Liver (tissue), 3 donors: ENCODE results near the gene C1orf52.

Experiments
- FOXA1 ChIP-seq: IDR thresholded peaks from 2 replicates; pipeline ENCODE4 v1.6.1; 2016; ENCODE audit warnings: antibody characterized with exemption
- FOXA2 ChIP-seq: IDR thresholded peaks from 2 replicates; pipeline ENCODE4 v1.6.1; 2016; ENCODE audit warnings: antibody characterized with exemption
- GABPA ChIP-seq, 2 donors: IDR thresholded peaks in 1 of 2; conservative IDR thresholded peaks in 1 of 2; 2 replicates each; pipeline ENCODE4 v1.6.1; 2016; ENCODE audit warnings: antibody characterized with exemption in 2 of 2, mild to moderate bottlenecking in 1 of 2, moderate library complexity in 1 of 2
- HNF4G ChIP-seq: IDR thresholded peaks from 2 replicates; pipeline ENCODE4 v1.6.1; 2016; ENCODE audit warnings: antibody characterized with exemption
- JUND ChIP-seq, 2 donors: IDR thresholded peaks; 2 replicates each; pipeline ENCODE4 v1.6.1; 2016; ENCODE audit warnings: antibody characterized with exemption in 2 of 2
- RAD21 ChIP-seq, 2 donors: IDR thresholded peaks; 2 replicates each; pipeline ENCODE4 v1.6.1; 2016; ENCODE audit warnings: antibody characterized with exemption in 2 of 2, mild to moderate bottlenecking in 2 of 2
- TAF1 ChIP-seq: conservative IDR thresholded peaks from 2 replicates; pipeline ENCODE4 v1.6.1; 2016; ENCODE audit warnings: antibody characterized with exemption, mild to moderate bottlenecking
- YY1 ChIP-seq: IDR thresholded peaks from 2 replicates; pipeline ENCODE4 v1.6.1; 2016; ENCODE audit warnings: antibody characterized with exemption, mild to moderate bottlenecking
- TF ChIP-seq, protein P1 (sequence below): fragments of 150-350 bp; IDR thresholded peaks from 2 replicates; pipeline ENCODE4 v1.5.1; 2017; ENCODE audit warnings: improper control_type of control experiment, low read depth, low read length; ENCODE audit not compliant: missing input control
- TF ChIP-seq, protein P2 (sequence below): IDR thresholded peaks from 2 replicates; pipeline ENCODE4 v1.6.1; 2016; ENCODE audit warnings: antibody characterized with exemption
- TF ChIP-seq, protein P3 (sequence below): IDR thresholded peaks from 2 replicates; pipeline ENCODE4 v1.6.1; 2016; ENCODE audit warnings: antibody characterized with exemption
- donor health status: healthy.
- donor health status: healthy.

DNA sequence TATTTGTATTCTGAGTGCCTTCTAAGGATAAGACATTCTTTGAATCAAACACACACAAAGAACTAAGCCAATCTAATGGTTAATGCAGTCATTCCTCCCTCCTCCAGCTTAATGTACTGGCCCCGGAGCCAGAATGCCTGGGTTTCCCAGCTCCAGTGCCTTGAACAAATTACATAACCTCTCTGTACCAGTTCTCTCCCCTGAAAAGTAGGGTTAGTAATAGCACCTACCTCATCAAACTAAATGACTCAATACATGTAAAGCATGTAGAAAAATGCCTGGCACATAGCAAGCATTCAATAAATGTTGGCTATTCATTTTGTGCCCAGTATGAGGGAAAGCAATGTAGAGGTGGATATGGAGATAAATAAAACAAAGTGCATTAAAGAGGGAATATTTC is 14.0 kb downstream of the C1orf52 start:
- TF ChIP-seq, protein P1, sequence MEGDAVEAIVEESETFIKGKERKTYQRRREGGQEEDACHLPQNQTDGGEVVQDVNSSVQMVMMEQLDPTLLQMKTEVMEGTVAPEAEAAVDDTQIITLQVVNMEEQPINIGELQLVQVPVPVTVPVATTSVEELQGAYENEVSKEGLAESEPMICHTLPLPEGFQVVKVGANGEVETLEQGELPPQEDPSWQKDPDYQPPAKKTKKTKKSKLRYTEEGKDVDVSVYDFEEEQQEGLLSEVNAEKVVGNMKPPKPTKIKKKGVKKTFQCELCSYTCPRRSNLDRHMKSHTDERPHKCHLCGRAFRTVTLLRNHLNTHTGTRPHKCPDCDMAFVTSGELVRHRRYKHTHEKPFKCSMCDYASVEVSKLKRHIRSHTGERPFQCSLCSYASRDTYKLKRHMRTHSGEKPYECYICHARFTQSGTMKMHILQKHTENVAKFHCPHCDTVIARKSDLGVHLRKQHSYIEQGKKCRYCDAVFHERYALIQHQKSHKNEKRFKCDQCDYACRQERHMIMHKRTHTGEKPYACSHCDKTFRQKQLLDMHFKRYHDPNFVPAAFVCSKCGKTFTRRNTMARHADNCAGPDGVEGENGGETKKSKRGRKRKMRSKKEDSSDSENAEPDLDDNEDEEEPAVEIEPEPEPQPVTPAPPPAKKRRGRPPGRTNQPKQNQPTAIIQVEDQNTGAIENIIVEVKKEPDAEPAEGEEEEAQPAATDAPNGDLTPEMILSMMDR: no peak
- TF ChIP-seq GABPA (IDR thresholded peaks at IDR 0.05 in 1 of 2, conservative IDR thresholded peaks at IDR 0.05 in 1 of 2) (no peak), FOXA1 (no peak), TAF1 (no peak), RAD21 (IDR thresholded peaks at IDR 0.05) (no peak), JUND (IDR thresholded peaks at IDR 0.05) (no peak), YY1 (no peak), HNF4G (no peak), FOXA2 (no peak)
- TF ChIP-seq, protein P2, sequence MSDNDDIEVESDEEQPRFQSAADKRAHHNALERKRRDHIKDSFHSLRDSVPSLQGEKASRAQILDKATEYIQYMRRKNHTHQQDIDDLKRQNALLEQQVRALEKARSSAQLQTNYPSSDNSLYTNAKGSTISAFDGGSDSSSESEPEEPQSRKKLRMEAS: no peak
- TF ChIP-seq, protein P3, sequence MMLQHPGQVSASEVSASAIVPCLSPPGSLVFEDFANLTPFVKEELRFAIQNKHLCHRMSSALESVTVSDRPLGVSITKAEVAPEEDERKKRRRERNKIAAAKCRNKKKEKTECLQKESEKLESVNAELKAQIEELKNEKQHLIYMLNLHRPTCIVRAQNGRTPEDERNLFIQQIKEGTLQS: no peak
